ENCODE measurements around the gene CHEK2. TPM values are rescaled to one million over a fixed set of nuclear protein-coding genes. Genes with fewer than 3 reads are reported as not detected.
"Not testable (repeated sequence)": the region's sequence is repeated elsewhere in the genome, so short reads cannot be mapped to it uniquely, and the experiment has no call there.

CHEK2 gene
- total RNA-seq, 1 experiment from 2014 or later: 61.1 TPM

- not testable (repeated sequence) for DNase-seq; H3K23ac ChIP-seq (ENCODE audit: insufficient read length, low read depth, low read length); H3K4me2 ChIP-seq (ENCODE audit: insufficient read depth, insufficient read length, low read length); H4K5ac ChIP-seq (ENCODE audit: insufficient read length, low read depth, low read length); H3K4me3 Mint-ChIP-seq; H2AFZ ChIP-seq (ENCODE audit: low read length); H3K79me2 ChIP-seq (ENCODE audit: insufficient read depth, low read length); H3K56ac ChIP-seq (ENCODE audit: insufficient read length, low read depth, low read length); H3K9me3 Mint-ChIP-seq; H3K4ac ChIP-seq (ENCODE audit: low read depth, low read length); H3K79me1 ChIP-seq (ENCODE audit: insufficient read depth, low read depth, low read length, poor library complexity, severe bottlenecking); H2BK5ac ChIP-seq (ENCODE audit: insufficient read length, low read length); H2BK120ac ChIP-seq (ENCODE audit: low read depth, low read length, poor library complexity, severe bottlenecking); H3K9me3 ChIP-seq (ENCODE audit: control insufficient read depth, low read depth, low read length); H3K27ac Mint-ChIP-seq; H2BK12ac ChIP-seq (ENCODE audit: insufficient read length, low read depth, low read length); H3K14ac ChIP-seq (ENCODE audit: insufficient read depth, low read length); H2AK5ac ChIP-seq (ENCODE audit: insufficient read length, low read length); H4K20me1 ChIP-seq (ENCODE audit: control insufficient read depth, insufficient read depth, insufficient read length); H3K27me3 ChIP-seq (ENCODE audit: insufficient read depth, low read length); H4K8ac ChIP-seq (replicated peaks; ENCODE audit: insufficient read length, low read depth, low read length); H2BK20ac ChIP-seq (ENCODE audit: low read depth, low read length, poor library complexity, severe bottlenecking); H3K27ac ChIP-seq (ENCODE audit: insufficient read length, low read depth, low read length); H3K18ac ChIP-seq (ENCODE audit: insufficient read length, low read depth, low read length); H3T11ph ChIP-seq (ENCODE audit: low read length); H3K23me2 ChIP-seq (ENCODE audit: insufficient read length, low read depth, low read length, poor library complexity, severe bottlenecking); H4K91ac ChIP-seq (ENCODE audit: insufficient read length, low read depth, low read length); H3K27me3 Mint-ChIP-seq (ENCODE audit: low read depth); H2BK15ac ChIP-seq (ENCODE audit: low read depth, low read length); H3K9ac ChIP-seq (ENCODE audit: extremely low read depth, insufficient read length, low read length); H3K4me1 ChIP-seq (ENCODE audit: insufficient read depth, low read length)
- H3K36me3 Mint-ChIP-seq (ENCODE audit: insufficient read depth in 1 of 3, low read depth in 3 of 3): peaks cover 22 to 77% (median 33%) of the 10 kb centered on the region in 3 experiments; a peak in 6 of 7 replicates
- WGBS (ENCODE audit: extremely low coverage, insufficient read length, low lambda C conversion rate): no CpG with 5 or more reads among the region's 2 CpGs
- peaks cover 18 to 25% of the 10 kb centered on the region in 2 experiments for H3K4me1 Mint-ChIP-seq
These were observed 51.8 kb downstream of the CHEK2 start for GRCh38 chr22:28689796-28690195.

GRCh38 chr22:28682966-28683365, 58.7 kb downstream of the CHEK2 start:
- peaks cover 26% of the 10 kb centered on the region for H3K27me3 Mint-ChIP-seq (ENCODE audit: low read depth)
- not testable (repeated sequence) for H3K27ac Mint-ChIP-seq

More at GRCh38 chr22:28682966-28683365, 58.7 kb downstream of the CHEK2 start:
- not testable (repeated sequence) for H2BK120ac ChIP-seq (ENCODE audit: low read depth, low read length, poor library complexity, severe bottlenecking); H3K23ac ChIP-seq (ENCODE audit: insufficient read length, low read depth, low read length); H3K18ac ChIP-seq (ENCODE audit: insufficient read length, low read depth, low read length); H2BK20ac ChIP-seq (ENCODE audit: low read depth, low read length, poor library complexity, severe bottlenecking); H3K9ac ChIP-seq (ENCODE audit: extremely low read depth, insufficient read length, low read length); H3K56ac ChIP-seq (ENCODE audit: insufficient read length, low read depth, low read length); H3K9me3 ChIP-seq (ENCODE audit: control insufficient read depth, low read depth, low read length); H3K4me2 ChIP-seq (ENCODE audit: insufficient read depth, insufficient read length, low read length); H4K20me1 ChIP-seq (ENCODE audit: control insufficient read depth, insufficient read depth, insufficient read length); H3K4me1 ChIP-seq (ENCODE audit: insufficient read depth, low read length); H4K5ac ChIP-seq (ENCODE audit: insufficient read length, low read depth, low read length); H4K91ac ChIP-seq (ENCODE audit: insufficient read length, low read depth, low read length); H2BK5ac ChIP-seq (ENCODE audit: insufficient read length, low read length); H3K27me3 ChIP-seq (ENCODE audit: insufficient read depth, low read length); H4K8ac ChIP-seq (replicated peaks; ENCODE audit: insufficient read length, low read depth, low read length); H2AK5ac ChIP-seq (ENCODE audit: insufficient read length, low read length); H3K79me1 ChIP-seq (ENCODE audit: insufficient read depth, low read depth, low read length, poor library complexity, severe bottlenecking); H2BK15ac ChIP-seq (ENCODE audit: low read depth, low read length); H3K4ac ChIP-seq (ENCODE audit: low read depth, low read length); H3K23me2 ChIP-seq (ENCODE audit: insufficient read length, low read depth, low read length, poor library complexity, severe bottlenecking); H3K79me2 ChIP-seq (ENCODE audit: insufficient read depth, low read length); H3K4me1 Mint-ChIP-seq; H3K14ac ChIP-seq (ENCODE audit: insufficient read depth, low read length); H3K9me3 Mint-ChIP-seq; DNase-seq; H2AFZ ChIP-seq (ENCODE audit: low read length); H3K4me3 Mint-ChIP-seq; H3T11ph ChIP-seq (ENCODE audit: low read length); H3K27ac ChIP-seq (ENCODE audit: insufficient read length, low read depth, low read length); H2BK12ac ChIP-seq (ENCODE audit: insufficient read length, low read depth, low read length)
- H3K36me3 Mint-ChIP-seq (ENCODE audit: insufficient read depth in 1 of 3, low read depth in 3 of 3): peaks cover 6 to 22% (median 8%) of the 10 kb centered on the region in 3 experiments; a peak in 5 of 7 replicates
- WGBS (ENCODE audit: extremely low coverage, insufficient read length, low lambda C conversion rate): no CpG with 5 or more reads among the region's 4 CpGs

All from H9 (cell line).